Measurements from ENCODE around the gene TRAF1. TPM values are rescaled to one million over a fixed set of nuclear protein-coding genes. Genes with fewer than 3 reads are reported as not detected.
A peak's percentile ranks its signal among the peaks of the same experiment; 100 is the strongest.

Gene TRAF1
- total and polyA plus RNA-seq, 2 of the 13 experiments (the other 11 are each of a cell fraction or from before 2014, with no cell fraction given), result 0.44 to 1.0 TPM

GRCh38 chr9:120928483-120929228 lies 2.1 kb upstream of the TRAF1 start (continued):
- TF ChIP-seq, protein P1, sequence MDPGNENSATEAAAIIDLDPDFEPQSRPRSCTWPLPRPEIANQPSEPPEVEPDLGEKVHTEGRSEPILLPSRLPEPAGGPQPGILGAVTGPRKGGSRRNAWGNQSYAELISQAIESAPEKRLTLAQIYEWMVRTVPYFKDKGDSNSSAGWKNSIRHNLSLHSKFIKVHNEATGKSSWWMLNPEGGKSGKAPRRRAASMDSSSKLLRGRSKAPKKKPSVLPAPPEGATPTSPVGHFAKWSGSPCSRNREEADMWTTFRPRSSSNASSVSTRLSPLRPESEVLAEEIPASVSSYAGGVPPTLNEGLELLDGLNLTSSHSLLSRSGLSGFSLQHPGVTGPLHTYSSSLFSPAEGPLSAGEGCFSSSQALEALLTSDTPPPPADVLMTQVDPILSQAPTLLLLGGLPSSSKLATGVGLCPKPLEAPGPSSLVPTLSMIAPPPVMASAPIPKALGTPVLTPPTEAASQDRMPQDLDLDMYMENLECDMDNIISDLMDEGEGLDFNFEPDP (CRISPR knock-in tag; conservative IDR thresholded peaks at IDR 0.05), result no peak
- TF ChIP-seq MEIS1 (CRISPR knock-in tag; IDR thresholded peaks at IDR 0.05; ENCODE audit: borderline replicate concordance) (peak; percentile 55), PITX1 (CRISPR knock-in tag; IDR thresholded peaks at IDR 0.05) (no peak), CCDC6 (CRISPR knock-in tag; IDR thresholded peaks at IDR 0.05) (no peak), ZFP37 (CRISPR knock-in tag; IDR thresholded peaks at IDR 0.05; ENCODE audit: borderline replicate concordance) (no peak), SRSF4 (IDR thresholded peaks at IDR 0.05; ENCODE audit: low read depth, low read length, poor library complexity, severe bottlenecking) (no peak), NFE2L1 (CRISPR knock-in tag; IDR thresholded peaks at IDR 0.05; ENCODE audit: borderline replicate concordance) (no peak), ZNF230 (CRISPR knock-in tag; IDR thresholded peaks at IDR 0.05) (0 out of 2 replicates have a peak, but pooled peaks have one; percentile 71), SYNCRIP (IDR thresholded peaks at IDR 0.05; ENCODE audit: insufficient read depth, low read depth, low read length) (no peak), DR1 (CRISPR knock-in tag; IDR thresholded peaks at IDR 0.05) (no peak), ZSCAN22 (CRISPR knock-in tag; IDR thresholded peaks at IDR 0.05) (no peak; the same call in 1 of the 2 replicates), ZBTB33 (CRISPR knock-in tag; IDR thresholded peaks at IDR 0.05) (no peak), ZSCAN20 (CRISPR knock-in tag; IDR thresholded peaks at IDR 0.05; ENCODE audit: borderline replicate concordance) (peak; percentile 87; the same call in 1 of the 2 replicates), SIX1 (CRISPR knock-in tag; IDR thresholded peaks at IDR 0.05; ENCODE audit: borderline replicate concordance) (no peak), ZNF207 (IDR thresholded peaks at IDR 0.05; ENCODE audit: borderline replicate concordance) (no peak), XBP1 (CRISPR knock-in tag; IDR thresholded peaks at IDR 0.05) (no peak), SAFB2 (CRISPR knock-in tag; IDR thresholded peaks at IDR 0.05; ENCODE audit: borderline replicate concordance, low read depth) (peak; percentile 66; the same call in 1 of the 2 replicates), KAT7 (CRISPR knock-in tag; IDR thresholded peaks at IDR 0.05; ENCODE audit: borderline replicate concordance) (peak; percentile 51; the same call in 1 of the 2 replicates), ZNF264 (CRISPR knock-in tag; IDR thresholded peaks at IDR 0.05) (no peak), ATM (IDR thresholded peaks at IDR 0.05; ENCODE audit: borderline replicate concordance) (no peak), RXRA (CRISPR knock-in tag; IDR thresholded peaks at IDR 0.05) (peak; percentile 9)
- TF ChIP-seq, protein P2, sequence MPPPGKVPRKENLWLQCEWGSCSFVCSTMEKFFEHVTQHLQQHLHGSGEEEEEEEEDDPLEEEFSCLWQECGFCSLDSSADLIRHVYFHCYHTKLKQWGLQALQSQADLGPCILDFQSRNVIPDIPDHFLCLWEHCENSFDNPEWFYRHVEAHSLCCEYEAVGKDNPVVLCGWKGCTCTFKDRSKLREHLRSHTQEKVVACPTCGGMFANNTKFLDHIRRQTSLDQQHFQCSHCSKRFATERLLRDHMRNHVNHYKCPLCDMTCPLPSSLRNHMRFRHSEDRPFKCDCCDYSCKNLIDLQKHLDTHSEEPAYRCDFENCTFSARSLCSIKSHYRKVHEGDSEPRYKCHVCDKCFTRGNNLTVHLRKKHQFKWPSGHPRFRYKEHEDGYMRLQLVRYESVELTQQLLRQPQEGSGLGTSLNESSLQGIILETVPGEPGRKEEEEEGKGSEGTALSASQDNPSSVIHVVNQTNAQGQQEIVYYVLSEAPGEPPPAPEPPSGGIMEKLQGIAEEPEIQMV (CRISPR knock-in tag; IDR thresholded peaks at IDR 0.05; ENCODE audit: low read depth), result no peak
- TF ChIP-seq, protein P3, sequence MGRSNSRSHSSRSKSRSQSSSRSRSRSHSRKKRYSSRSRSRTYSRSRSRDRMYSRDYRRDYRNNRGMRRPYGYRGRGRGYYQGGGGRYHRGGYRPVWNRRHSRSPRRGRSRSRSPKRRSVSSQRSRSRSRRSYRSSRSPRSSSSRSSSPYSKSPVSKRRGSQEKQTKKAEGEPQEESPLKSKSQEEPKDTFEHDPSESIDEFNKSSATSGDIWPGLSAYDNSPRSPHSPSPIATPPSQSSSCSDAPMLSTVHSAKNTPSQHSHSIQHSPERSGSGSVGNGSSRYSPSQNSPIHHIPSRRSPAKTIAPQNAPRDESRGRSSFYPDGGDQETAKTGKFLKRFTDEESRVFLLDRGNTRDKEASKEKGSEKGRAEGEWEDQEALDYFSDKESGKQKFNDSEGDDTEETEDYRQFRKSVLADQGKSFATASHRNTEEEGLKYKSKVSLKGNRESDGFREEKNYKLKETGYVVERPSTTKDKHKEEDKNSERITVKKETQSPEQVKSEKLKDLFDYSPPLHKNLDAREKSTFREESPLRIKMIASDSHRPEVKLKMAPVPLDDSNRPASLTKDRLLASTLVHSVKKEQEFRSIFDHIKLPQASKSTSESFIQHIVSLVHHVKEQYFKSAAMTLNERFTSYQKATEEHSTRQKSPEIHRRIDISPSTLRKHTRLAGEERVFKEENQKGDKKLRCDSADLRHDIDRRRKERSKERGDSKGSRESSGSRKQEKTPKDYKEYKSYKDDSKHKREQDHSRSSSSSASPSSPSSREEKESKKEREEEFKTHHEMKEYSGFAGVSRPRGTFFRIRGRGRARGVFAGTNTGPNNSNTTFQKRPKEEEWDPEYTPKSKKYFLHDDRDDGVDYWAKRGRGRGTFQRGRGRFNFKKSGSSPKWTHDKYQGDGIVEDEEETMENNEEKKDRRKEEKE (IDR thresholded peaks at IDR 0.05), result no peak

Data from HepG2 (cell line).